ENCODE results near the gene RBFOX2.

RBFOX2 gene

GRCh38 chr22:35870517-35871293, 157.9 kb downstream of the RBFOX2 start:
- no peak overlapping the region for H3K4me3 ChIP-seq
- intact Hi-C loops (cut with DNase I; ENCODE audit: low total_unique reads), result no loop called here
- H3K4me1 ChIP-seq, result peaks cover 0 to 45% (median 18%) of the 10 kb centered on the region in 4 donors
- DNase-seq, result no peak
- TF ChIP-seq, protein P1, sequence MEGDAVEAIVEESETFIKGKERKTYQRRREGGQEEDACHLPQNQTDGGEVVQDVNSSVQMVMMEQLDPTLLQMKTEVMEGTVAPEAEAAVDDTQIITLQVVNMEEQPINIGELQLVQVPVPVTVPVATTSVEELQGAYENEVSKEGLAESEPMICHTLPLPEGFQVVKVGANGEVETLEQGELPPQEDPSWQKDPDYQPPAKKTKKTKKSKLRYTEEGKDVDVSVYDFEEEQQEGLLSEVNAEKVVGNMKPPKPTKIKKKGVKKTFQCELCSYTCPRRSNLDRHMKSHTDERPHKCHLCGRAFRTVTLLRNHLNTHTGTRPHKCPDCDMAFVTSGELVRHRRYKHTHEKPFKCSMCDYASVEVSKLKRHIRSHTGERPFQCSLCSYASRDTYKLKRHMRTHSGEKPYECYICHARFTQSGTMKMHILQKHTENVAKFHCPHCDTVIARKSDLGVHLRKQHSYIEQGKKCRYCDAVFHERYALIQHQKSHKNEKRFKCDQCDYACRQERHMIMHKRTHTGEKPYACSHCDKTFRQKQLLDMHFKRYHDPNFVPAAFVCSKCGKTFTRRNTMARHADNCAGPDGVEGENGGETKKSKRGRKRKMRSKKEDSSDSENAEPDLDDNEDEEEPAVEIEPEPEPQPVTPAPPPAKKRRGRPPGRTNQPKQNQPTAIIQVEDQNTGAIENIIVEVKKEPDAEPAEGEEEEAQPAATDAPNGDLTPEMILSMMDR (IDR thresholded peaks at IDR 0.05), result no peak
- no peaks in the 10 kb centered on the region for H3K9me3 ChIP-seq
- H3K27me3 ChIP-seq, result no peaks in the 10 kb centered on the region
- H3K27ac ChIP-seq, result peak overlapping the region in 1 of 2 donors; percentile 46
- H3K36me3 ChIP-seq, result no peaks in the 10 kb centered on the region

DNA sequence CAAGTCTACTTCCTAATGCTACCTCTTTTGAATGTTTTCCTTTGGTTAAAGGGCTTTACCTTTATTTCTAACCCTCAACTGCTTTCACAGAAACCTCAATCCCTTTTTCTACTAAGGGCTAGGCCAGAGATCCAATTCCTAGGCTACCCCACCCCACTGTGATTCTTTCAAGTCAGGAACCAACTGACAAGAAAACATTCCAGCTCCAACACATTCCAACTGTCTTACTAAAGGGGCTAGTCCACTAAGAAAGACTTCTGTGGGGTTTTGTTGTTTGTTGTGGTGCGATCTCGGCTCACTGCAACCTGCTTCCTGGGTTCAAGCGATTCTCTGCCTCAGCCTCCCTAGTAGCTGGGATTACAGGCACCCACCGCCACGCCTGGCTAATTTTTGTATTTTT, 159.7 kb downstream of the RBFOX2 start:
- DNase-seq, result no peak
- H3K4me3 ChIP-seq, result no peak overlapping the region
- no peaks in the 10 kb centered on the region for H3K36me3 ChIP-seq
- TF ChIP-seq, protein P1 (IDR thresholded peaks at IDR 0.05), result no peak
- no peaks in the 10 kb centered on the region for H3K27me3 ChIP-seq
- H3K4me1 ChIP-seq, result peaks cover 0 to 62% (median 21%) of the 10 kb centered on the region in 4 donors
- peak overlapping the region; percentile 24 to 46 for H3K27ac ChIP-seq
- H3K9me3 ChIP-seq, result no peaks in the 10 kb centered on the region
- intact Hi-C loops (cut with DNase I; ENCODE audit: low total_unique reads), result no loop called here

DNA sequence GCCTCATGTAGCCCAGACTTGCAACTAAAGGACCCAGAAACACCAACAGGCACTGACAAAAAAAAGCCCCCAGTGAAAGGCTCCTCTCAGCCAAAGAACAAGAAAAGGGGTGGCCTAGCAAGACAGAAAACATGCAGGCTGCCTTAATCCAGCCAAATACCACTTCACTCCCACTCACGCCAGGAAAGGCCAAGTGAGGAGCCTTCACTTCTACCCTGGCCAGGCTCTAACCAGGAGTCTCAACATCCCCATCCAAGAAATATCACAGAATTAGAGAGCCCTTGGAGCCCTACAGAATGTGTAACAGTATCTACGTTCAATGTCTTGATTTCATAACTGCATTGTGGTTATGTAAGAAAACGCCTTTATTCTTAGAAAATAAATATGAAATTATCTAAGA, 162.0 kb downstream of the RBFOX2 start:
- DNase-seq, result no peak
- no peaks in the 10 kb centered on the region for H3K36me3 ChIP-seq
- H3K27ac ChIP-seq, result peak overlapping the region; percentile 30 to 46
- H3K9me3 ChIP-seq, result no peaks in the 10 kb centered on the region
- no peak overlapping the region for H3K4me3 ChIP-seq
- TF ChIP-seq, protein P1 (IDR thresholded peaks at IDR 0.05), result no peak
- H3K4me1 ChIP-seq, result peaks cover 0 to 76% (median 24%) of the 10 kb centered on the region in 4 donors
- intact Hi-C loops (cut with DNase I; ENCODE audit: low total_unique reads), result no loop called here
- no peaks in the 10 kb centered on the region for H3K27me3 ChIP-seq

GRCh38 chr22:35864545-35865165, 164.0 kb downstream of the RBFOX2 start:
- Histone ChIP-seq H3K27me3 (no peaks in the 10 kb centered on the region), H3K4me1 (peaks cover 0 to 59% (median 15%) of the 10 kb centered on the region in 4 donors), H3K36me3 (no peaks in the 10 kb centered on the region), H3K4me3 (no peak overlapping the region), H3K27ac (no peak overlapping the region), H3K9me3 (no peaks in the 10 kb centered on the region)
- intact Hi-C loops (cut with DNase I; ENCODE audit: low total_unique reads), result no loop called here
- DNase-seq, result no peak
- TF ChIP-seq, protein P1 (IDR thresholded peaks at IDR 0.05), result no peak

GRCh38 chr22:35863432-35863831, 165.2 kb downstream of the RBFOX2 start:
- intact Hi-C loops (cut with DNase I; ENCODE audit: low total_unique reads), result no loop called here
- Histone ChIP-seq H3K36me3 (no peaks in the 10 kb centered on the region), H3K4me3 (no peak overlapping the region), H3K27ac (no peak overlapping the region), H3K27me3 (no peaks in the 10 kb centered on the region), H3K9me3 (no peaks in the 10 kb centered on the region), H3K4me1 (peaks cover 0 to 49% (median 12%) of the 10 kb centered on the region in 4 donors)
- DNase-seq, result no peak
- TF ChIP-seq, protein P1 (IDR thresholded peaks at IDR 0.05), result no peak
